Stimulated activated CD8-positive, alpha-beta memory T cell treated with anti-CD3 and anti-CD28 coated beads, Interleukin-7, amount 100 ng/mL, for 48 hours (primary cell): ENCODE measurements around the gene GGTLC2.
"Not testable (repeated sequence)": the region's sequence is repeated elsewhere in the genome, so short reads cannot be mapped to it uniquely, and the experiment has no call there.

ENCODE experiments used
- DNase-seq, 2 donors: peaks; one replicate each; pipeline ENCODE4 v3.0.0-alpha.2; 2020; ENCODE audit warnings: low read depth in 1 of 2; ENCODE audit errors: extremely low read depth in 1 of 2

Gene GGTLC2

DNA sequence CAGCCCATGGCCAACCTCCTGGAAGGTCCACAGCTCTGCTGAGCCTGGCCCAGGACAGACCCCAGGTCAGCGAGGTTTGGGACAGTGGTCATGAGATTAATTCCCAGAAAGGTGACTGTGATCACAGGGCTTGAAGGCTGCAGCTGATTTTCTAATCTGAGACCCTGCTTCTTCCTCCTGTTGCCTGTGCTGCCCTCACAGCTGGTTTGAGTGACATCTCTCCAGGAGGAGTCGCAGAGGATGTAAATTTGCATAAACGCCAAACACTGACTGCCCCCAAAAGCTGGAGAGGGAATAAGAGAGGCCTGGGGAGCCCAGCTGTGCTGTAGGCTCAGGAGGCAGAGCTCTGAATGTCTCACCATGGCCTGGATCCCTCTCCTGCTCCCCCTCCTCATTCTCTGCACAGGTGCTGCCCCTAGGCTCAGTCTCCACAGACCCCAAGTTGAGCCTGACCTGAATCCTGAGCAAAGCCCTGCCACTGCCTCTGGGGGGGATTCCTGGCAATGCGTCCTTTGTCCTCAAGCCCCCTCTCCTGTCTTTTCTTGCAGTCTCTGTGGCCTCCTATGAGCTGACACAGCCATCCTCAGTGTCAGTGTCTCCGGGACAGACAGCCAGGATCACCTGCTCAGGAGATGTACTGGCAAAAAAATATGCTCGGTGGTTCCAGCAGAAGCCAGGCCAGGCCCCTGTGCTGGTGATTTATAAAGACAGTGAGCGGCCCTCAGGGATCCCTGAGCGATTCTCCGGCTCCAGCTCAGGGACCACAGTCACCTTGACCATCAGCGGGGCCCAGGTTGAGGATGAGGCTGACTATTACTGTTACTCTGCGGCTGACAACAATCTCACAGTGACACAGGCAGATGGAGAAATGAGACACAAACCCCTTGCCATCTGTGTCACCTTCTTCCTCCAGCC is 23.8 kb downstream of the GGTLC2 start:
- no peak for DNase-seq

DNA sequence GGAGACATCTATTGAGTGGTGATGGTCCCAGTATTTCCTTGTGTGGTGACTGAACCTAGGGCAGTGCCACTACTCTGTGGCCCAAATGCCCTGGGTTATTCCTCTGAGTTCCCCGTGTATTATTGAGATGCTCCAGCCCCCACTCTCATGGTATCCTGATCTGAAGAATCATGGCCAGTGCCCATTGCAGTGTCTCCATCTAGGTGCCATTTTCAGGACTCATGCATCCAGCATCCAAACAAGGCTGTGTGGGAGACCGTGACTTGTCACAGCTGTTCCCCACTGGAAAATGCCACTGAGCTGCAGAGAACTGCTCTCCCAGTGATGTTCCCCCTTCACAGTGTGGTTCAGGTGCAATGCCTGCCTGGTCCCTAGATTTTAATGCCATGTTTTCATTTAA is 24.7 kb downstream of the GGTLC2 start:
- no peak for DNase-seq

DNA sequence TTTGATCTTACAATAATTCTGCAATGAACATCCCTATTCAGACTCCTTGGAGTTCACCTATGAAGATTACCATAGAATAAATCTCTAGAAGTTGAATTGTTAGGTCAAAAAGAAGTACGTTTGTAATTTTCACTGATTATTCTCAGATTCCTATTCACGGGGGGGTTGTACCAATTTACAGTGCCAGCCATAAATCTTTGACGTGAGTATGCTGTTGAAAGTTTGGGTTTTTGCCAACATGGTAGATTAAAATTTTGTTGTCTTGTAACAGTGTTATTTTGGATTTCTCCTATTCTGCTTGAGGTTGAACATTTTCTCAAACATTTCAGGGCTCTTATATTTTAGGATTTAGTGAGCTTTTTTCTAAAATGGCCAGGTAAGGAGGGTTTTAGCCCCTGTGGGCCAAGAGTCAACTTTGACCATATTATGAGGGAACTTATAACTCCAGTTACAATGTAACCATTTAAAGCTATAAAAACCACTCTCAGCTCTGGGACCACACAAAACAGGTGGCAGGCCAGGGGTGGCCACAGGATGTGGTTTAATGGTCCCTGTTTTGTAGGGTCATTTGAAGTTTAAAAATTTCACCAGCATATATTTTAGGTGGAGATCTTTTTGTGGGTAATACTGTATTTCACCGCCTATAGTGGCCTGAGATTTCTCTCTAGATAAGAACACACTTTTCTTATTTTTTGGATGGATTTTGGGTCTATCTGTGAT is 25.8 kb downstream of the GGTLC2 start:
- no peak for DNase-seq

DNA sequence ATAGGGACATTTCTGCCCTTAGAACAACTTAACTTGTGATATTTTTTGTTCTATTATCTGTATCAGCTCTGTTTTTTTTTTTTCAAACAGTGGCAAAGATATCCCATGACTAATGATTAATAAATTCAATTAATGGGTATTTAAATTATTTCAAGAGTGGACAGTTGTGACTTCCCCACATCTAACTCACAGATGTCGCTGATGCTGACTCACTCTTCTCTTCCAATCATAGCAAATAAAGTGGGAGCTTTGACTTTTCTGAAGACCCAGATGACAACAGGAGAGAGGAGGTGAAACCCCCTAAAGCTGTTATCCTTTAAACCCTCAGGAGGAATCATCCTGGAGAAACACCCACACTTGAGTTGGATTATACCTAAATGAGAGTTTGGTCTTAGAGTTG is 27.1 kb downstream of the GGTLC2 start:
- no peak for DNase-seq

DNA sequence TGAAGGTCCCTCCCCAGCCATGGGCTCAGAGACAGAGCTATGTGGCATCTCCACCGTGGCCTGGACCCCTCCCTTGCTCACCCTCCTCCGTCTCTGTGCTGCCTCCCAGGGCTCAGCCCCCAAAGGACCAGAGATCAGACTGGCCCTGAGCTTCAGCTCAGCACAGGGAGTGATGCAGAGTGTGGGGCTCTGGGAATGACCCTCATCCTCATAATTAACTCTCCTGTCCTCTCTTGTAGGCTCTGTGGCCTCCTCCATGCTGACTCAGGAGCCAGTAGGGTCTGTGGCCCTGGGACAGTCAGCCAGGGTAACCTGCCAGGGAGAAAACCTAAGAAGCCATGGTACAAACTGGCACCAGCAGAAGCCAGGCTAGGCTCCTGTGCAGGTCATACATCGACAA is 28.7 kb downstream of the GGTLC2 start:
- DNase-seq, result no peak

DNA sequence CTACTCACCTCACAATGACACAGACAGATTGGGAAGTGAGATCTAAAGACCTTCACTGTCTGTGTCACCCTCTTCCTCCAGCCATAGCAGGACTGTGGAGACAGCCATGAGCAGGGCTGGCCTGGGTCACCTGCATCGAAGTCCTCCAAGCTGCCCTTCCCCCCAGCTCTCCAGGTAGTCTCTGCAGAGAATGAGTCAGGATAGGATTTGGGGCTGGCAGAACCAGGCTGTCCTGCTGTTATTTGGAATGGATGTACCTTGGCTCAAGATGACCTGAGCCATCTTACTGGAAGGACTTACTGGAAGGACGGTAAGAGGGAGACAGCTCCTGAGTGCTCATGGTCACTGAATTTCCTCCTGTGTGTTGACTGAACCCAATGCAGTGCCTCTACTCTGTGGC is 29.2 kb downstream of the GGTLC2 start:
- DNase-seq, result no peak

DNA sequence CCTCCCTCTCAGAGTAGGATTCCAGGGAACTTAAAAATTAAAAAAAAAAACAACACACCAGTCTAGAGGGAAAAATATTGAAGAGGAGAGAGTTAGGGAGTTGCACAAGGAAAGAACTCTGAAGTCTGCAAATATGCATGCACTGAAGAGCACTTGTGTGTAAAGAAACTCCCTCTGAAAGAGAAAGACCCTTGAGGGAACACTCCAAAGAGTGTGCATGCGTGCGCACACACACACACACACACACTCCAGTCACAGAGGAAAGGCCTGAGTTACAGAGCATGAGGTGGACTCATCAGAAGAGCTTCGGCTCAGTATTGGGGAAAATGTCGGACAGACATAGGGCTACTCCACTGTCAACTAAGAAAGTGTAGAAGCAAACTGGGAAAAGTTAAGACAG is 30.1 kb downstream of the GGTLC2 start:
- no peak for DNase-seq

DNA sequence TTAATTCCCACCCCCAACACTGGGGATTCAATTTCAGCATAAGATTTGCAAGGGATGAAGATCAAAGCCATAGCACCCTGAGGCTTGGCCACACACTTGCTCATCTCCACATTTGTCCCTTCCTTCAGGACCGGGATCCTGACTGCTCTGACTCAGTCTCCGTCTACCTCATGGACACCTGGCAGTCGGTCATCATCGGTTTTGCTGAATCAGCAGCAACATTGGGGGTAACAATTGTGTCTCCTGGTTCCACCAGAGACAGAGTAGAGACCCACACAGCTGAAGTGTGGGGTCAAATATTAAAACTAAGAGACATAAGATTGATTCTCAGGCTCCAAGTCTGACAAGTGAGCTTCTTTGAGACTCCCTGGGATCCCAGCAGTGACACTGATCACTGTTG is 34.6 kb downstream of the GGTLC2 start:
- no peak for DNase-seq

DNA sequence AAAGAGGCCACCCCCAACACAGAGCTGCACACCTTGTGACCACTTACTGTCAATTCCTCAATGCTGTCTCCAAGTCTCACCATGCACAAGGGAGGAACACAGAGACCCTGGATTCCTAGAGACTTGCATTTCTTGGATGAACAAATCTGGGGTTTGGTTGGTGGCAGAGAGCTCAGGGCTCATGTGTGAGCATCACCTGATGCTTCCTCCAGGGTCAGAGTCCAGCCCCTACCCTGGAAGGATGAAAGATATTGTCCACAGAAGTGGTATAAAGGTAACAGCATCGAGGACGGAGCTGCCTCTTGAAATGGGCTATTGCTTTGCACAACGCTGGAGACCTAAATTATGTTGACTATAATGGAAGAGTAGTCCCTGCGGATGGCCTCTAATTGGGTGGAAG is 36.0 kb downstream of the GGTLC2 start:
- DNase-seq, result no peak

DNA sequence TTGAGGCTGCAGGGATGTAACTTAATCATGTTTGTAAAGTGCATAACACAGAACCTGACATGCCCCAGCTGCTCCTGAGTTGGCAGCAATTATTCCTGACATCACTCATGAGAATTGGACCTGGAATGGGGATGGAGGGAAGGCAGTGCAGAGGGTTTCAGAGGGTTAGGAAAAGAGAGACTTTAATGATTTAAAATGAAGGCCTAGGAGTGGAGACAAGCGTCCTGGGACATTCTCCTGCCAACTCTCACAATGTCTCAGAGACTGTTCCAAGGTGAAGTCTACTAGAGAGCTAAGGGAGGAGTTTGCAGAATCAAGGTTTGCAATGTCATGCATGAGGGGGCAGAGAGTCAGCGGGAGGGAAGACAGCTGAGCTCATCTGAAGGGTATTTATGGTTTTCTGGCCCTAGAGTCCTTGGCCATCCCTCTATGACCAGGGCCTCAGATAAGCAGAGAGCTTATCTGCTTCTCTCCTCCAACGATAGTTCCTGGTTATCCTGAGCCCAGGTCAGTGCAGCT is 36.9 kb downstream of the GGTLC2 start:
- no peak for DNase-seq

DNA sequence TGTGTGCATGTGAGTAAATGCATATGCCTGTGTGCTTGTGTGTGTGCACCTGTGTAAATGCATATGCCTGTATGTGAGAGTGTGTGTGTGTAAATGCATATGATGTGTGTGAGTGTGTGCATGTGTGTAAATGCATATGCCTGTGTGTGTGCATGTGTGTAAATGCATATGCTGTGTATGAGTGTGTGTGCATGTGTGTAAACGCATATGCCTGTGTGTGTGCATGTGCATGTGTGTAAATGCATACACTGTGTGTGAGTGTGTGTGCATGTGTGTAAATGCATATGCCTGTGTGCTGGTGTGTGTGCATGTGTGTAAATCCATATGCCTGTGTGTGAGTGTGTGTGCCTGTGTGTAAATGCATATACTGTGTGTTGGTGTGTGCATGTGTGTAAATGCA is 37.8 kb downstream of the GGTLC2 start:
- no peak for DNase-seq

DNA sequence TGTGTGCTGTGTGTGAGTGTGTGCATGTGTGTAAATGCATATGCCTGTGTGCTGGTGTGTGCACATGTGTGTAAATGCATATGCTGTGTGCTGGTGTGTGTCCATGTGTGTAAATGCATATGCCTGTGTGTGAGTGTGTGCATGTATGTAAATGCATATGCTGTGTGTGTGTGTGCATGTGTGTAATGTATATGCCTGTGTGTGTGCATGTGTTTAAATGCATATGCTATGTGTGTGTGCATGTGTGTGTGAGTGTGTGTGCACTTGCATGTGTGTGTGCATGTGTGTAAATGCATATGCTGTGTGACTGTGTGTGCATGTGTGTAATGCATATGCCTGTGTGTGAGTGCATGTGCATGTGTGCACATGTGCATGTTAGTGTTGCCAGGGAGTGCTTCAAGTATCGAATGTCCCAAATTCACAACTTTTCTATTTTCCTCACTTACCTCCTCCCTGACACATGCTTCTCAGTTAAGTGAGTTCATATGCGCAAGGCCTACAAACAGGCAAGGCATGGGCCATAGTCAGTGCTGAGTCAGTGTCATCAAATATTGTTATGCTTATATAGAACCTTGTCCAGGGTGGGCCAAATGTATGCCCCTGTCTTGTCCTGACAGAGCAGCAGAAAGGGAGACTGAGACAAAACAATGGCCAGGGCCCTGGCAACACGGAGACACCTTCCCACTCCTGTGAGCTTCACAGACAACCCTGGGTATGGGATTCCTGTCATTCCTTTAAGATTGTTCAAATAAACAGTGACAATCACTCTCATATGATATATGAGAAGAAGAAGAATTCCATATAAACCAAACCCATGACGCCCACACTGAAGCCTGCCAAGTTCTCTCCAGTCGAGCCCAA is 38.6 kb downstream of the GGTLC2 start:
- DNase-seq, result no peak

DNA sequence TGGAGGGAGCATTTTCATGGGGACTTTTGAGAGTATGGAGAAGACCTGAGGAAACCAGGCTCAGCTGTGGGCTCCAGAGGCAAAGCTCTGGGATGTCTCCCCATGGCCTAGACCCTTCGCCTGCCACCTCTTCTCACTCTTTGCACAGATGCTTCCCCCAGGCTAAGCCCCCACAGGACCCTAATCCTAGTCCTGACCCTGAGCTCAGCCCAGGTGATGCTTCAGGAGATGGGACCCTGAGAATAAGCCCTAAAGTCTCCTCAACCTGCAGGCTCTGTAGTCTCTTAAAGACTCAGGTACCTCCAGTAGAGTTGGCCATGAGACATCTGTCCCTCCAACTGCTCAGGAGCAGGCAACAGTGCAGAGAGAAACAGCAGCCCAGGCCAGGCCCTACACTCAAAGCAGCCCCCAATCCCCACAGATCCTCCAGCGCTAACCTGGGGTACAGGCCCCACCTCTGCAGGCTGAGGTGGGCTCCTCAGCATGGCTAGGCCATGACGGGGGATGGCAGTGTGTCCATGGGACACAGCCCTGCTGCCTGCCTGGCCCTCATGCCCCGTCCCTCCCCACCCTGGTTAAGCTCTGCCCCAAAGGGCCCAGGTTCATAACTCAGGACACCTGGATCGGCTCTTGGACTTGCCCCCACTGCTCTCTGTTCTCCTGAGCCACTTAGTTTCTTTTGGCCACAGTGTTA is 39.4 kb downstream of the GGTLC2 start:
- no peak for DNase-seq

DNA sequence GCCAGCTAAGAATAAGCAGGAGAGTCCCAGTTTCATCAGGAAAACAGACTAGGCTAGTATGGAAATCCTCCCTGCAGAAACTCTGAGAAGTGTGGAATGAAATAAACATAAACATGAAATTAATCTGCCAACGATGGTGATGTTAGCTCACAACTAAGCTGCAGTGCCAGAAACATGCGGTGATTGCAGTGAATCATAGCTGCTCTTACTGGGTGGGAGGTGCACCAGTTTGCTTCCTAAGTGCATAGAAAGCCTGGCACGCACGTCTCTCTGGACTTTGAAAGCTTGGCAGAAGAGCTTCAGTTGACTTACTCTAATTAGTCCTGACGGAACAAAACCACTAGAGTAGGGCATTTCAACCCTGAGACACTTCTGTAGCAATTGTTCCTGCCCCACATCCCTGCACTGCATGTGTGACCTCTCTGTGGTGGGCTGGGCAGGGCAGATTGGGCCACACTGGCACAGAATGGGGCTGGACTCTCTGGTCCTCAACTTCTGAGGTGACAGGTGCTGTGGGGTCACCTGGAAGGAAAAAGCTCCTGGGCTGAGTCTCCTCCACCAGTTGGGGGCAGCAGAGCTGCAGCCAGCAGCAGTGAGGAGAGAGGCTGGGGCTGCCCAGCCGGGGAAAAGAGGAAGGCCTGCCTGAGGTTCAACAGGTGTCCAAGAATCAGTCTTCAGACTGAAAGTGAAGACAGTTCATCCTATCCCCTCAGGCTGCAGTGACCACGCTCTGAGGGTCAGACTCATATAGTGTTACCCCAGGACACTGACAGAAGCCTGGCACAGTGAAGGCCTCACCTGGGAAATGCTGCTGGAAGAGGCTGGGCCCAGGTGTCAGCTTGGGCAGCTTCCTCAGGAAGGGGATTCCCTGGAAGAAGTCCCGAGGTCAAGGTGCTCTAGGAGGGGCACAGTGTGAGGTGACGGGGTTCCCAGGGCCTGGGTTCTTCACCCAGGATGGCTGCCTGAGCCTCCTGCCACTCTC is 40.5 kb downstream of the GGTLC2 start:
- no peak for DNase-seq

DNA sequence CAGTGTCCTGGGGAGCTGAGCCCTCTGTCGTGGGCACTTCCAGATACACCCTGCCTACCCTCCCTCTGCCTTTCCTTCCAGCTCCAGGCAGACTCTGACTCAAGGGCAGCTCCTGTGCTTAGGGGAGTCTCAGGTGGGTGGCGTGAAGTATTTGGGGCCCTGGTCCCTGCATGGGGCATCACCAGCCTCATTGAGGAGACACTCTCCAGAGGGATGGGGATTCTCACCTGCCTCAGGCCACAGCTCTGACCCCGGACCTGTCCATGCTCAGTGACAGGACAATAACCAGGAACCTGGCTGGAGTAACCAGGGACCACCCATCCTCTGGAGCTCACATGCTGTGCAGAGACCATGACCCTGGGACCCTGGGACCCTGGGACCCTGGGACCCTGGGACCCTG is 41.2 kb downstream of the GGTLC2 start:
- DNase-seq, result no peak

DNA sequence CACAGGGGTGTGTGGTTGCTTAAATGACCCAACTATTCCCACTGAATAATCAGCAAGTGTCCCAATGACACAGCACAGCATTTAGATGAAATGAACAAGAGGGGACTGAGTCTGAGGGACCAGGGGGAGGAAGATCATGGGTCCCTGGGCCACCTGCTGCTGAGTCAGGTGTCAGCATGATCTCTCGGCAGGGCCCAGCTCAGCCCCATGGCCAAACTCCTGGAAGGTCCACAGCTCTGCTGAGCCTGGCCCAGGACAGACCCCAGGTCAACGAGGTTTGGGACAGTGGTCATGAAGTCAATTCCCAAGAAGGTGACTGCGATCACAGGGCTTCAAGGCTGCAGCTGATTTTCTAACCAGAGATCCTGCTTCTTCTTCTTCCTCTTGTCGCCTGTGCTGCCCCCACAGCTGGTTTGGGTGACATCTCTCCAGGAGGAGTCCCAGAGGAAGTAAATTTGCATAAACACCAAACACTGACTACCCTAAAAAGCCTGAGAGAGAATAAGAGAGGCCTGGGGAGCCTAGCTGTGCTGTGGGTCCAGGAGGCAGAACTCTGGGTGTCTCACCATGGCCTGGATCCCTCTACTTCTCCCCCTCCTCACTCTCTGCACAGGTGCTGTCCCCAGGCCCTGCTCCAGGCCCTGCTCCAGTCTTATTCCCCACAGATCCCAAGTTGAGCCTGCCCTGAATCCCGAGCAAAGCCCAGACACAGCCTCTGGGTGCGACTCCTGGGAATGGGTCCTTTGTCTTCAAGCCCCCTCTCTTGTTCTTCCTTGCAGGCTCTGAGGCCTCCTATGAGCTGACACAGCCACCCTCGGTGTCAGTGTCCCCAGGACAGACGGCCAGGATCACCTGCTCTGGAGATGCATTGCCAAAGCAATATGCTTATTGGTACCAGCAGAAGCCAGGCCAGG is 42.0 kb downstream of the GGTLC2 start:
- DNase-seq, result not testable (repeated sequence)

DNA sequence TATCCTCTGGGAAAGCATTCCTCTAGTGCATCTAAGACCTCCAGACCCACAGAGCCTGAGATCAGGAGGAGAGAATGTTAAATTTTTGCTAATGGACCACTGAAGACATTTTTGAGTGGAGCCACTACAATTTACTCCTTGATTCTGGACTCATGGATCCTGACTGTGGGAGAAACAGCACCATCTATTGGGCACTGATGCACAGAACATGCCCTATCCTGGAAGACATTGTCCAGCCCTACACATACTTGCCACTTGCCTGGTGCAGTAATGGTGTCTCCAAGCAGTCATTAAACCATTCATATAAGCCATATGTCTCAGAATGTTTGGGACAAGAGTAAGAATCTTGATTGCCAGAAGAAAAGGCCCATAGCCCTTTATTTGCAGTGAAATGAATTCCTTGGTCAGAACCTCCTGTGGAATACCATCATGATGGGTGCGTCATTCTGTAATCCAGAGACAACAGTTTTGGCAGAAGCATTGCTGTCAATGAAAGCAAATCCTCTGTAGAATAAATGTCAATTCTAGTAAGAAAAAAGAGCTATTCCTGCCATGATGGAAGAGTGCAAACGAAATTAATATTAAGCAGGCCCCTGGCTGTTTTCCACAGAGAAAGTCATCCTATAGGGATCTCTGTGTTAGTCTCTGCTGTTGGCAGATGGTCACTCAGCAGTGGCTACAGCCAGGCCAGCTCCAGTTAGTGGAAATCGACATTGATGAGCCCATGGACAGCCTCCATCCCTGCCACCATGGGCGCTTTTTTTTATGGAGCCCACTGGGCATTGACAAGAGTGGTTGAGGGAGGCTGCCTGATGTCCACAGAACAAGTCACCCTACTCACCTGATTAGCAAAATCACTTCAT is 43.5 kb downstream of the GGTLC2 start:
- DNase-seq, result no peak
